SIG-M5 treated with dmso at 0.1 percent for 504 hours (cell line): ENCODE measurements around the gene CDC20B.
"Not testable (repeated sequence)": the region's sequence is repeated elsewhere in the genome, so short reads cannot be mapped to it uniquely, and the experiment has no call there.

Experiments
- DNase-seq: peaks from one replicate; lab custom pipeline; 2025; ENCODE audit not compliant: unreplicated experiment; lab: John Stamatoyannopoulos, UW

CDC20B gene

GRCh38 chr5:55104946-55105701 lies 67.9 kb downstream of the CDC20B start:
- no peak for DNase-seq

- no peak for DNase-seq
These were observed 68.8 kb downstream of the CDC20B start for GRCh38 chr5:55104036-55104772.

GRCh38 chr5:55102348-55102747 lies 70.6 kb downstream of the CDC20B start, which contains the start of gene GZMA:
TSS of gene GZMA (plus strand) at chr5:55102646. CDS start at chr5:55102683, 37 bp downstream.
- DNase-seq, result no peak

GRCh38 chr5:55101556-55102276 lies 71.3 kb downstream of the CDC20B start:
- no peak for DNase-seq

- DNase-seq, result not testable (repeated sequence)
These were observed 71.8 kb downstream of the CDC20B start for GRCh38 chr5:55101148-55101547.

- DNase-seq, result no peak
These were observed 76.1 kb downstream of the CDC20B start for GRCh38 chr5:55096861-55097260.

GRCh38 chr5:55096182-55096581 lies 76.8 kb downstream of the CDC20B start:
- DNase-seq, result no peak

- DNase-seq, result not testable (repeated sequence)
These were observed 82.0 kb downstream of the CDC20B start for GRCh38 chr5:55091011-55091410.

GRCh38 chr5:55089301-55089700 lies 83.7 kb downstream of the CDC20B start:
- DNase-seq, result not testable (repeated sequence)

- DNase-seq, result no peak
These were observed 91.4 kb downstream of the CDC20B start for GRCh38 chr5:55081541-55081940.

GRCh38 chr5:55073211-55073610 lies 99.8 kb downstream of the CDC20B start:
- no peak for DNase-seq

- no peak for DNase-seq
These were observed 100.3 kb downstream of the CDC20B start for GRCh38 chr5:55072666-55073065.

GRCh38 chr5:55071413-55071812 lies 101.6 kb downstream of the CDC20B start:
- no peak for DNase-seq

- DNase-seq, result no peak
These were observed 102.0 kb downstream of the CDC20B start for GRCh38 chr5:55070968-55071367.

- DNase-seq, result no peak
These were observed 106.7 kb downstream of the CDC20B start for GRCh38 chr5:55066277-55066676.

- DNase-seq, result no peak
These were observed 108.5 kb downstream of the CDC20B start for GRCh38 chr5:55064523-55064922.

- no peak for DNase-seq
These were observed 109.1 kb downstream of the CDC20B start for GRCh38 chr5:55063899-55064298.

GRCh38 chr5:55063220-55063863 lies 109.6 kb downstream of the CDC20B start:
- no peak for DNase-seq
